Measurements from ENCODE around the gene KMT2A.

GRCh38 chr11:118535261-118535660, 99.0 kb downstream of the KMT2A start:
- TF ChIP-seq CTCF (IDR thresholded peaks at IDR 0.05 in 2 of 3, conservative IDR thresholded peaks at IDR 0.05 in 1 of 3; ENCODE audit: control insufficient read depth in 2 of 3, extremely low read depth in 1 of 3, insufficient read depth in 1 of 3, low read depth in 3 of 3, low read length in 3 of 3): no peak
- no peak for TF ChIP-seq BMI1 (IDR thresholded peaks at IDR 0.05; ENCODE audit: borderline replicate concordance)
- no peak for TF ChIP-seq SIX5 (IDR thresholded peaks at IDR 0.05; ENCODE audit: low read depth, low read length, severe bottlenecking)
- no peak for TF ChIP-seq HDAC2 (IDR thresholded peaks at IDR 0.05)
- TF ChIP-seq ZBED1 (IDR thresholded peaks at IDR 0.05; ENCODE audit: borderline replicate concordance): no peak
- TF ChIP-seq SMAD1 (IDR thresholded peaks at IDR 0.05; ENCODE audit: low read depth, partially characterized antibody): no peak
- TF ChIP-seq MLLT1 (IDR thresholded peaks at IDR 0.05): no peak
- no peak for TF ChIP-seq POLR2A (IDR thresholded peaks at IDR 0.05; ENCODE audit: low read depth, low read length)
- TF ChIP-seq POLR2AphosphoS5 (IDR thresholded peaks at IDR 0.05; ENCODE audit: low read length): no peak
- no peak for TF ChIP-seq NFYA (IDR thresholded peaks at IDR 0.05; ENCODE audit: borderline replicate concordance, low read depth, low read length)
